ENCODE results near the gene GPR141.

GPR141 gene

GRCh38 chr7:37672926-37673325 lies 10.6 kb upstream of the GPR141 start:
- Histone ChIP-seq H3K27ac (ENCODE audit: low read depth, low read length) (no peak overlapping the region), H2BK15ac (replicated peaks; ENCODE audit: low read depth) (no peak overlapping the region), H3K27me3 (ENCODE audit: insufficient read depth, low read length, poor library complexity) (no peaks in the 10 kb centered on the region), H2AK5ac (ENCODE audit: low read length) (no peak overlapping the region), H3K4me2 (ENCODE audit: low read length) (no peak overlapping the region), H4K5ac (ENCODE audit: low read length) (no peak overlapping the region), H3K18ac (ENCODE audit: low read length) (no peak overlapping the region), H3K79me2 (ENCODE audit: control insufficient read depth, insufficient read depth, low read length) (no peaks in the 10 kb centered on the region), H3K4me1 (ENCODE audit: control insufficient read depth, low read depth, low read length) (no peaks in the 10 kb centered on the region), H2BK120ac (ENCODE audit: low read depth, low read length) (no peak overlapping the region), H3K36me3 (ENCODE audit: control insufficient read depth, insufficient read depth, low read length) (no peaks in the 10 kb centered on the region), H2BK5ac (ENCODE audit: low read length) (no peak overlapping the region), H3K9ac (ENCODE audit: low read length) (no peak overlapping the region), H3K23ac (ENCODE audit: low read length) (no peak overlapping the region), H4K8ac (ENCODE audit: low read depth, low read length) (no peak overlapping the region), H3K4me3 (ENCODE audit: low read length) (no peak overlapping the region), H3K56ac (ENCODE audit: low read length) (no peak overlapping the region), H3K79me1 (ENCODE audit: low read length) (no peaks in the 10 kb centered on the region), H3K4ac (ENCODE audit: low read depth, low read length) (no peak overlapping the region)
- no CpG with 5 or more reads among the region's 3 CpGs for WGBS (ENCODE audit: extremely low coverage, insufficient coverage, low lambda C conversion rate)
- DNase-seq: no peak

DNA sequence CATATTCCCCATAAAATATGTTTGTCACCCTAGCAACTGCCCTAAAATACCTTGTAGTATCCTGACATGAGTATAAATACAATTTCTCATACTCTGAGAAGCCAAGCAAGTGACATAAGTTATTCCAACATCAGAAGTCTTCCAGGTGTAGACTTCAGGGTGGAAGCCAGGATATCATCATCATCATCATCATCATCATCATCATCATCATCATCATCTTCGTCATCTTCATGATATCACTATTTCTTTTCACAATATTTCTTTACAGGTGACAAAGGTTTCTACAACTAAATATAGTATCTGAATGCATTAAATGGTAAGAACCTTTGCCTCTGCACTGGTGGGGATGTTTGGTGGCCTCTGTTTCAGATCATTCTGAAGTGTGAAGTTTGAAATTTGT lies 10.0 kb upstream of the GPR141 start:
- H3K23ac ChIP-seq (ENCODE audit: low read length): no peak overlapping the region
- whole genome bisulfite sequencing (ENCODE audit: extremely low coverage, insufficient coverage, low lambda C conversion rate): 100% methylated on average over 1 of the region's 1 CpG

DNA sequence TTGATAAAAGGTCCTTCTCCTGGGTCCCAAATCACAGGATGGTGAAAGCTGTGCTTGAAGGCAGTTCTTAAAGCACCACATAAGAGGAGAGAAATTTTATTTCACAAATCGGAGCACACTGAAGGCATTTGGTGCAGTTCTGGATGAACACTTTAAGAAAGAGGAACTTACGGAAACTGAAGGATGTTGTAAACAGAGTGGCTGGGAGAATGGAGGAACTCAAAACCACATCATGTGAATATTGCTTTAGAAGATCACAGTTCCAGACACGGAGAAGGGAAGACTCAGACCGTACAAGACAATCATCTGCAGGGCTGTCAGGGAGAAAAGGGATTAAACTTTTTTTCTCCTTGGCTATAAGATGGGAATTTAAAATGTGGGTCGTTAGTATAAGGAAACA lies 9.0 kb upstream of the GPR141 start:
- no peak overlapping the region for H3K4me2 ChIP-seq (ENCODE audit: low read length)
- H2AK5ac ChIP-seq (ENCODE audit: low read length): no peak overlapping the region
- no peaks in the 10 kb centered on the region for H3K36me3 ChIP-seq (ENCODE audit: control insufficient read depth, insufficient read depth, low read length)
- no peak overlapping the region for H3K9ac ChIP-seq (ENCODE audit: low read length)
- WGBS (ENCODE audit: extremely low coverage, insufficient coverage, low lambda C conversion rate): no CpG with 5 or more reads among the region's 5 CpGs
- no peak overlapping the region for H3K23ac ChIP-seq (ENCODE audit: low read length)
- H4K5ac ChIP-seq (ENCODE audit: low read length): no peak overlapping the region
- H3K27me3 ChIP-seq (ENCODE audit: insufficient read depth, low read length, poor library complexity): no peaks in the 10 kb centered on the region
- no peaks in the 10 kb centered on the region for H3K79me2 ChIP-seq (ENCODE audit: control insufficient read depth, insufficient read depth, low read length)
- DNase-seq: no peak
- H3K4ac ChIP-seq (ENCODE audit: low read depth, low read length): no peak overlapping the region
- no peak overlapping the region for H4K8ac ChIP-seq (ENCODE audit: low read depth, low read length)
- H3K79me1 ChIP-seq (ENCODE audit: low read length): no peaks in the 10 kb centered on the region
- no peak overlapping the region for H3K56ac ChIP-seq (ENCODE audit: low read length)
- H3K18ac ChIP-seq (ENCODE audit: low read length): no peak overlapping the region
- H2BK15ac ChIP-seq (replicated peaks; ENCODE audit: low read depth): no peak overlapping the region
- no peaks in the 10 kb centered on the region for H3K4me1 ChIP-seq (ENCODE audit: control insufficient read depth, low read depth, low read length)
- H2BK120ac ChIP-seq (ENCODE audit: low read depth, low read length): no peak overlapping the region
- no peak overlapping the region for H3K27ac ChIP-seq (ENCODE audit: low read depth, low read length)
- H3K4me3 ChIP-seq (ENCODE audit: low read length): no peak overlapping the region
- no peak overlapping the region for H2BK5ac ChIP-seq (ENCODE audit: low read length)

More for the DNA sequence above, 10.0 kb upstream of the GPR141 start:
- no peak overlapping the region for H4K5ac ChIP-seq (ENCODE audit: low read length)
- no peak overlapping the region for H3K18ac ChIP-seq (ENCODE audit: low read length)
- H2AK5ac ChIP-seq (ENCODE audit: low read length): no peak overlapping the region
- H2BK15ac ChIP-seq (replicated peaks; ENCODE audit: low read depth): no peak overlapping the region
- H3K27me3 ChIP-seq (ENCODE audit: insufficient read depth, low read length, poor library complexity): no peaks in the 10 kb centered on the region
- H3K9ac ChIP-seq (ENCODE audit: low read length): no peak overlapping the region
- H3K79me2 ChIP-seq (ENCODE audit: control insufficient read depth, insufficient read depth, low read length): no peaks in the 10 kb centered on the region
- H2BK5ac ChIP-seq (ENCODE audit: low read length): no peak overlapping the region
- no peak overlapping the region for H3K4me3 ChIP-seq (ENCODE audit: low read length)
- no peak overlapping the region for H3K4ac ChIP-seq (ENCODE audit: low read depth, low read length)
- H3K79me1 ChIP-seq (ENCODE audit: low read length): no peaks in the 10 kb centered on the region
- H4K8ac ChIP-seq (ENCODE audit: low read depth, low read length): no peak overlapping the region
- H3K4me2 ChIP-seq (ENCODE audit: low read length): no peak overlapping the region
- no peaks in the 10 kb centered on the region for H3K4me1 ChIP-seq (ENCODE audit: control insufficient read depth, low read depth, low read length)
- H3K56ac ChIP-seq (ENCODE audit: low read length): no peak overlapping the region
- no peak overlapping the region for H2BK120ac ChIP-seq (ENCODE audit: low read depth, low read length)
- H3K36me3 ChIP-seq (ENCODE audit: control insufficient read depth, insufficient read depth, low read length): no peaks in the 10 kb centered on the region
- no peak for DNase-seq
- no peak overlapping the region for H3K27ac ChIP-seq (ENCODE audit: low read depth, low read length)

GRCh38 chr7:37675749-37676148 lies 7.8 kb upstream of the GPR141 start:
- no peaks in the 10 kb centered on the region for H3K79me1 ChIP-seq (ENCODE audit: low read length)
- no peak overlapping the region for H3K56ac ChIP-seq (ENCODE audit: low read length)
- H3K18ac ChIP-seq (ENCODE audit: low read length): no peak overlapping the region
- no peak for DNase-seq
- no peaks in the 10 kb centered on the region for H3K27me3 ChIP-seq (ENCODE audit: insufficient read depth, low read length, poor library complexity)
- no peak overlapping the region for H2AK5ac ChIP-seq (ENCODE audit: low read length)
- H4K5ac ChIP-seq (ENCODE audit: low read length): no peak overlapping the region
- H3K4ac ChIP-seq (ENCODE audit: low read depth, low read length): no peak overlapping the region
- no peak overlapping the region for H2BK15ac ChIP-seq (replicated peaks; ENCODE audit: low read depth)
- no peaks in the 10 kb centered on the region for H3K36me3 ChIP-seq (ENCODE audit: control insufficient read depth, insufficient read depth, low read length)
- no peak overlapping the region for H3K23ac ChIP-seq (ENCODE audit: low read length)
- H3K79me2 ChIP-seq (ENCODE audit: control insufficient read depth, insufficient read depth, low read length): no peaks in the 10 kb centered on the region
- WGBS (ENCODE audit: extremely low coverage, insufficient coverage, low lambda C conversion rate): no CpG with 5 or more reads among the region's 1 CpG
- no peak overlapping the region for H3K4me3 ChIP-seq (ENCODE audit: low read length)
- H3K4me2 ChIP-seq (ENCODE audit: low read length): no peak overlapping the region
- no peak overlapping the region for H3K27ac ChIP-seq (ENCODE audit: low read depth, low read length)
- H4K8ac ChIP-seq (ENCODE audit: low read depth, low read length): no peak overlapping the region
- H3K9ac ChIP-seq (ENCODE audit: low read length): no peak overlapping the region
- no peak overlapping the region for H2BK5ac ChIP-seq (ENCODE audit: low read length)
- H2BK120ac ChIP-seq (ENCODE audit: low read depth, low read length): no peak overlapping the region
- H3K4me1 ChIP-seq (ENCODE audit: control insufficient read depth, low read depth, low read length): no peaks in the 10 kb centered on the region

GRCh38 chr7:37684927-37685326 lies 1.4 kb downstream of the GPR141 start:
- no peak for DNase-seq

GRCh38 chr7:37686556-37687345 lies 3.2 kb downstream of the GPR141 start:
- H3K27me3 ChIP-seq (ENCODE audit: insufficient read depth, low read length, poor library complexity): no peaks in the 10 kb centered on the region
- whole genome bisulfite sequencing (ENCODE audit: extremely low coverage, insufficient coverage, low lambda C conversion rate): no CpG with 5 or more reads among the region's 4 CpGs
- no peak overlapping the region for H3K27ac ChIP-seq (ENCODE audit: low read depth, low read length)
- no peaks in the 10 kb centered on the region for H3K36me3 ChIP-seq (ENCODE audit: control insufficient read depth, insufficient read depth, low read length)
- H2AK5ac ChIP-seq (ENCODE audit: low read length): no peak overlapping the region
- H3K18ac ChIP-seq (ENCODE audit: low read length): no peak overlapping the region
- no peaks in the 10 kb centered on the region for H3K4me1 ChIP-seq (ENCODE audit: control insufficient read depth, low read depth, low read length)
- no peak overlapping the region for H3K56ac ChIP-seq (ENCODE audit: low read length)
- H3K23ac ChIP-seq (ENCODE audit: low read length): no peak overlapping the region
- no peak overlapping the region for H3K4ac ChIP-seq (ENCODE audit: low read depth, low read length)
- H3K79me1 ChIP-seq (ENCODE audit: low read length): no peaks in the 10 kb centered on the region
- no peak overlapping the region for H3K4me3 ChIP-seq (ENCODE audit: low read length)
- no peak overlapping the region for H2BK5ac ChIP-seq (ENCODE audit: low read length)
- no peak overlapping the region for H2BK120ac ChIP-seq (ENCODE audit: low read depth, low read length)
- H2BK15ac ChIP-seq (replicated peaks; ENCODE audit: low read depth): no peak overlapping the region
- H3K4me2 ChIP-seq (ENCODE audit: low read length): no peak overlapping the region
- H4K5ac ChIP-seq (ENCODE audit: low read length): no peak overlapping the region
- H3K9ac ChIP-seq (ENCODE audit: low read length): no peak overlapping the region
- H3K79me2 ChIP-seq (ENCODE audit: control insufficient read depth, insufficient read depth, low read length): no peaks in the 10 kb centered on the region
- no peak overlapping the region for H4K8ac ChIP-seq (ENCODE audit: low read depth, low read length)
- no peak for DNase-seq

More at GRCh38 chr7:37684927-37685326, 1.4 kb downstream of the GPR141 start:
- no peak overlapping the region for H2BK15ac ChIP-seq (replicated peaks; ENCODE audit: low read depth)
- no peak overlapping the region for H2AK5ac ChIP-seq (ENCODE audit: low read length)
- H3K36me3 ChIP-seq (ENCODE audit: control insufficient read depth, insufficient read depth, low read length): no peaks in the 10 kb centered on the region
- no peak overlapping the region for H4K8ac ChIP-seq (ENCODE audit: low read depth, low read length)
- no peak overlapping the region for H3K18ac ChIP-seq (ENCODE audit: low read length)
- no peak overlapping the region for H3K4ac ChIP-seq (ENCODE audit: low read depth, low read length)
- H3K56ac ChIP-seq (ENCODE audit: low read length): no peak overlapping the region
- WGBS (ENCODE audit: extremely low coverage, insufficient coverage, low lambda C conversion rate): no CpG with 5 or more reads among the region's 1 CpG
- no peaks in the 10 kb centered on the region for H3K79me1 ChIP-seq (ENCODE audit: low read length)
- H3K23ac ChIP-seq (ENCODE audit: low read length): no peak overlapping the region
- no peak overlapping the region for H3K27ac ChIP-seq (ENCODE audit: low read depth, low read length)
- no peak overlapping the region for H3K4me3 ChIP-seq (ENCODE audit: low read length)
- no peak overlapping the region for H2BK5ac ChIP-seq (ENCODE audit: low read length)
- no peak overlapping the region for H3K4me2 ChIP-seq (ENCODE audit: low read length)
- H2BK120ac ChIP-seq (ENCODE audit: low read depth, low read length): no peak overlapping the region
- no peak overlapping the region for H4K5ac ChIP-seq (ENCODE audit: low read length)
- no peaks in the 10 kb centered on the region for H3K79me2 ChIP-seq (ENCODE audit: control insufficient read depth, insufficient read depth, low read length)
- no peaks in the 10 kb centered on the region for H3K4me1 ChIP-seq (ENCODE audit: control insufficient read depth, low read depth, low read length)
- no peak overlapping the region for H3K9ac ChIP-seq (ENCODE audit: low read length)
- H3K27me3 ChIP-seq (ENCODE audit: insufficient read depth, low read length, poor library complexity): no peaks in the 10 kb centered on the region

All from mesendoderm (in vitro differentiated cells).